ENCODE measurements around the gene BAIAP2. TPM values are rescaled to one million over a fixed set of nuclear protein-coding genes. Genes with fewer than 3 reads are reported as not detected.

BAIAP2 gene
- total RNA-seq, 1 donor from 2014 or later = 7.3 TPM

- H3K9me3 ChIP-seq (ENCODE audit: control insufficient read depth in 3 of 3, low read length in 3 of 3) = no peaks in the 10 kb centered on the region
- H3K9ac ChIP-seq (ENCODE audit: low read depth in 1 of 3, low read length in 3 of 3) = peak overlapping the region in 2 of 3 donors; percentile 45 to 51
- no peak overlapping the region for H3K27ac ChIP-seq (ENCODE audit: low read depth, low read length)
Measured at GRCh38 chr17:81037026-81037797, 2.3 kb downstream of the BAIAP2 start.

DNA sequence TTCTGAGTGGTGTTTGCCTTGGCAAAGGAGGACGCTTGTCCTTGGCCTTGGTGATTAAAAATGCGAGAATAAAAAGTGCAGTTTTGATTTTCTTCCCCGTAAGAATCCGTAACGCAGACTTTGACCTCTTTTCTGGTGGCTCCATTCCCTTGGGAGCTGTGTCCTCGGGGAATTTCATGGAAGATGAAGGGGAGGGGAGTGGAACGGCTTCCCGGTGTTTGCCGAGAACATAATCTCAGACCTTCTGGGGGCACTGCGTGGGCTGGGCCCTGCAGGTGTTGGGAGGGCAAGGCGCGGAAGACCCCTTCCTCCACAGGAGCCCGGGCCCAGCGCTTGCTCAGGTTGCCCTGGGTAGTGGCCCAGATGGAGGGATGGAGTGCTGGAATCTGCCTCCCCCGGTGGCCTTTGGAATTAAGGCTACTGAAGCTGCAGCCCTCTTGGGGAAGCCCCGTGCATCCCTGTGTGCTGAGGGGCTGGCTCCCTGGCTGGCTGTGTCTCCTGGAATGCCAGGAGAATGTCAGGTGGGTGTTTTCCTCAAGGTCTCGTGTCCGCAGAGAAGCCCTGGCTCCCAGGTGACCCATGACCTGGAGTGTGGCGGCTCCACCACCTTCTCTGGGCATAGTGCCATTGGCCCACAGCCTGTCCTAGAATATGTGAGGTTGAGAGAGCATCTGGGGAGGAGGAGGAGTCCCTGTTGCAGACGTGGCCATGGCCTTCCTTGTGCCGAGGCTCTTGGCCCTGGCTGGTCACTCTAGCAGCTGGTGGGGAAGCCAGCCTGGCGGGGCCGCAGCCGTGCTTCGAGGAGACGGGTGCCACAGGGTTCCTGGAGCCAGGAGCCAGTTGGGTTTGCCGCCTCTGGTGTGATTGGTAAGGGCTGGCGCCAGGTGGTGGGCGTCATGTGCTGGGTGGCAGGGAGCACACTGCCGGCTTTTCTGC lies 3.1 kb downstream of the BAIAP2 start:
- peaks cover 2 to 28% (median 17%) of the 10 kb centered on the region in 3 donors for H3K27me3 ChIP-seq (ENCODE audit: control insufficient read depth in 3 of 3, insufficient read depth in 3 of 3, low read length in 3 of 3)
- no peak overlapping the region for H3K4me3 ChIP-seq (ENCODE audit: low read length in 3 of 3)
- H3K36me3 ChIP-seq (ENCODE audit: control insufficient read depth in 3 of 3, insufficient read depth in 3 of 3, low read length in 3 of 3) = no peaks in the 10 kb centered on the region
- no peaks in the 10 kb centered on the region for H3K9me3 ChIP-seq (ENCODE audit: control insufficient read depth in 3 of 3, low read length in 3 of 3)
- H3K4me1 ChIP-seq (ENCODE audit: control insufficient read depth in 3 of 3, insufficient read depth in 3 of 3, low read length in 3 of 3) = peaks cover 43 to 62% (median 61%) of the 10 kb centered on the region in 3 donors
- no peak overlapping the region for H3K27ac ChIP-seq (ENCODE audit: low read depth, low read length)
- H3K9ac ChIP-seq (ENCODE audit: low read depth in 1 of 3, low read length in 3 of 3) = peak overlapping the region in 1 of 3 donors; percentile 38

More at GRCh38 chr17:81037026-81037797, 2.3 kb downstream of the BAIAP2 start:
- no peaks in the 10 kb centered on the region for H3K36me3 ChIP-seq (ENCODE audit: control insufficient read depth in 3 of 3, insufficient read depth in 3 of 3, low read length in 3 of 3)
- H3K4me3 ChIP-seq (ENCODE audit: low read length in 3 of 3) = peak overlapping the region in 1 of 3 donors; percentile 30
- peaks cover 2 to 30% (median 14%) of the 10 kb centered on the region in 3 donors for H3K27me3 ChIP-seq (ENCODE audit: control insufficient read depth in 3 of 3, insufficient read depth in 3 of 3, low read length in 3 of 3)
- peaks cover 44 to 68% (median 65%) of the 10 kb centered on the region in 3 donors for H3K4me1 ChIP-seq (ENCODE audit: control insufficient read depth in 3 of 3, insufficient read depth in 3 of 3, low read length in 3 of 3)

DNA sequence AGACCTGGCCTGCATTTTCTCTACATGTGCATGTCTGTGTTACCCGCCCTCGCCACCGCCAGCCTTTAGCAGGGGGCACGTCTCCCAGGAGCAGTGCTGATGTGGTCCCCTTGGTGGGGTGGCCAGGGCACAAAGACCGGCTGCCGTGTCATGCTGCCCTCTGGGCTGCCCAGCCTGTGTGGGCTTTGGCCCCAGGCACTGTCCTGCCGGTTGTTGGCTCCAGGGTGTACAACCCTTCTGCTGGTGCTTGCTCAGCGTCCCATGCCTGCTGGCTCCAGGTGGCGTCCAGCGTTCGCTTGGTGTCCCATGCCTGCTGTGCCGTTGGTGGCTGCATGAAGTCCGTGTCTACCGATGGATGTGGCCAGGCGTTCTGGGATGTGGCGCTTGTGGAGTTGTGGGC lies 4.1 kb downstream of the BAIAP2 start:
- H3K27me3 ChIP-seq (ENCODE audit: control insufficient read depth in 3 of 3, insufficient read depth in 3 of 3, low read length in 3 of 3) = peaks cover 2 to 25% (median 17%) of the 10 kb centered on the region in 3 donors
- no peak overlapping the region for H3K4me3 ChIP-seq (ENCODE audit: low read length in 3 of 3)
- H3K4me1 ChIP-seq (ENCODE audit: control insufficient read depth in 3 of 3, insufficient read depth in 3 of 3, low read length in 3 of 3) = peaks cover 50 to 63% (median 57%) of the 10 kb centered on the region in 3 donors
- no peak overlapping the region for H3K27ac ChIP-seq (ENCODE audit: low read depth, low read length)
- peak overlapping the region in 1 of 3 donors; percentile 20 for H3K9ac ChIP-seq (ENCODE audit: low read depth in 1 of 3, low read length in 3 of 3)
- H3K36me3 ChIP-seq (ENCODE audit: control insufficient read depth in 3 of 3, insufficient read depth in 3 of 3, low read length in 3 of 3) = no peaks in the 10 kb centered on the region
- no peaks in the 10 kb centered on the region for H3K9me3 ChIP-seq (ENCODE audit: control insufficient read depth in 3 of 3, low read length in 3 of 3)

GRCh38 chr17:81039854-81040758 lies 5.2 kb downstream of the BAIAP2 start:
- Histone ChIP-seq H3K4me1 (ENCODE audit: control insufficient read depth in 3 of 3, insufficient read depth in 3 of 3, low read length in 3 of 3) (peaks cover 60 to 71% (median 65%) of the 10 kb centered on the region in 3 donors), H3K27me3 (ENCODE audit: control insufficient read depth in 3 of 3, insufficient read depth in 3 of 3, low read length in 3 of 3) (peaks cover 2 to 25% (median 17%) of the 10 kb centered on the region in 3 donors), H3K27ac (ENCODE audit: low read depth, low read length) (no peak overlapping the region), H3K9ac (ENCODE audit: low read depth in 1 of 3, low read length in 3 of 3) (peak overlapping the region in 1 of 3 donors; percentile 16), H3K4me3 (ENCODE audit: low read length in 3 of 3) (no peak overlapping the region), H3K9me3 (ENCODE audit: control insufficient read depth in 3 of 3, low read length in 3 of 3) (no peaks in the 10 kb centered on the region), H3K36me3 (ENCODE audit: control insufficient read depth in 3 of 3, insufficient read depth in 3 of 3, low read length in 3 of 3) (no peaks in the 10 kb centered on the region)

GRCh38 chr17:81040791-81041337 lies 5.9 kb downstream of the BAIAP2 start:
- no peaks in the 10 kb centered on the region for H3K36me3 ChIP-seq (ENCODE audit: control insufficient read depth in 3 of 3, insufficient read depth in 3 of 3, low read length in 3 of 3)
- H3K27me3 ChIP-seq (ENCODE audit: control insufficient read depth in 3 of 3, insufficient read depth in 3 of 3, low read length in 3 of 3) = peaks cover 2 to 22% (median 17%) of the 10 kb centered on the region in 3 donors
- no peak overlapping the region for H3K4me3 ChIP-seq (ENCODE audit: low read length in 3 of 3)
- peaks cover 67 to 76% (median 72%) of the 10 kb centered on the region in 3 donors for H3K4me1 ChIP-seq (ENCODE audit: control insufficient read depth in 3 of 3, insufficient read depth in 3 of 3, low read length in 3 of 3)
- H3K9ac ChIP-seq (ENCODE audit: low read depth in 1 of 3, low read length in 3 of 3) = no peak overlapping the region
- H3K27ac ChIP-seq (ENCODE audit: low read depth, low read length) = no peak overlapping the region
- H3K9me3 ChIP-seq (ENCODE audit: control insufficient read depth in 3 of 3, low read length in 3 of 3) = no peaks in the 10 kb centered on the region

GRCh38 chr17:81042606-81043005 lies 7.7 kb downstream of the BAIAP2 start:
- peaks cover 2 to 20% (median 20%) of the 10 kb centered on the region in 3 donors for H3K27me3 ChIP-seq (ENCODE audit: control insufficient read depth in 3 of 3, insufficient read depth in 3 of 3, low read length in 3 of 3)
- no peak overlapping the region for H3K9ac ChIP-seq (ENCODE audit: low read depth in 1 of 3, low read length in 3 of 3)
- H3K36me3 ChIP-seq (ENCODE audit: control insufficient read depth in 3 of 3, insufficient read depth in 3 of 3, low read length in 3 of 3) = no peaks in the 10 kb centered on the region
- H3K4me1 ChIP-seq (ENCODE audit: control insufficient read depth in 3 of 3, insufficient read depth in 3 of 3, low read length in 3 of 3) = peaks cover 63 to 70% (median 67%) of the 10 kb centered on the region in 3 donors
- no peaks in the 10 kb centered on the region for H3K9me3 ChIP-seq (ENCODE audit: control insufficient read depth in 3 of 3, low read length in 3 of 3)
- H3K27ac ChIP-seq (ENCODE audit: low read depth, low read length) = no peak overlapping the region
- H3K4me3 ChIP-seq (ENCODE audit: low read length in 3 of 3) = no peak overlapping the region

DNA sequence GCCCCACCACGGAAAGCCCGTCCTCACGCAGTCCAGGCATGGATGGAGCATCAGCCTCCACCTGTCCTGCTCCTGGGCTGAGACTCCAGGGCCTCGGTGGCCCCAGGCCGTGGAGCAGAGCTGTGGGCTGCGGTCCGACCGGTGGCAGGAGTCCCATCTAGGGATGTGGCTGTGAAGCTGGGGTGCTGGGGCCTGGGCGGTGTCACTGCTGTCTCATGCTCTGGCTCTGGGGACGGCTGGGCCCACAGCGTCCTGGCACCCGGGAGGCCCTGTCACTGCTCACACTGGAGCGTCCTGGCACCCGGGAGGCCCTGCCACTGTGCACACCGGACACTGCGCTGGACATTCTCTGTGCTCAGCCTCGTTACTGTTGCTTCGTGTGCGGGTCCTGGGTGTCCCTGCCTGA lies 8.4 kb downstream of the BAIAP2 start:
- Histone ChIP-seq H3K9ac (ENCODE audit: low read depth in 1 of 3, low read length in 3 of 3) (no peak overlapping the region), H3K27me3 (ENCODE audit: control insufficient read depth in 3 of 3, insufficient read depth in 3 of 3, low read length in 3 of 3) (peaks cover 2 to 20% (median 20%) of the 10 kb centered on the region in 3 donors), H3K27ac (ENCODE audit: low read depth, low read length) (peak overlapping the region; percentile 46), H3K36me3 (ENCODE audit: control insufficient read depth in 3 of 3, insufficient read depth in 3 of 3, low read length in 3 of 3) (no peaks in the 10 kb centered on the region), H3K9me3 (ENCODE audit: control insufficient read depth in 3 of 3, low read length in 3 of 3) (no peaks in the 10 kb centered on the region), H3K4me3 (ENCODE audit: low read length in 3 of 3) (no peak overlapping the region), H3K4me1 (ENCODE audit: control insufficient read depth in 3 of 3, insufficient read depth in 3 of 3, low read length in 3 of 3) (peaks cover 59 to 67% (median 63%) of the 10 kb centered on the region in 3 donors)

DNA sequence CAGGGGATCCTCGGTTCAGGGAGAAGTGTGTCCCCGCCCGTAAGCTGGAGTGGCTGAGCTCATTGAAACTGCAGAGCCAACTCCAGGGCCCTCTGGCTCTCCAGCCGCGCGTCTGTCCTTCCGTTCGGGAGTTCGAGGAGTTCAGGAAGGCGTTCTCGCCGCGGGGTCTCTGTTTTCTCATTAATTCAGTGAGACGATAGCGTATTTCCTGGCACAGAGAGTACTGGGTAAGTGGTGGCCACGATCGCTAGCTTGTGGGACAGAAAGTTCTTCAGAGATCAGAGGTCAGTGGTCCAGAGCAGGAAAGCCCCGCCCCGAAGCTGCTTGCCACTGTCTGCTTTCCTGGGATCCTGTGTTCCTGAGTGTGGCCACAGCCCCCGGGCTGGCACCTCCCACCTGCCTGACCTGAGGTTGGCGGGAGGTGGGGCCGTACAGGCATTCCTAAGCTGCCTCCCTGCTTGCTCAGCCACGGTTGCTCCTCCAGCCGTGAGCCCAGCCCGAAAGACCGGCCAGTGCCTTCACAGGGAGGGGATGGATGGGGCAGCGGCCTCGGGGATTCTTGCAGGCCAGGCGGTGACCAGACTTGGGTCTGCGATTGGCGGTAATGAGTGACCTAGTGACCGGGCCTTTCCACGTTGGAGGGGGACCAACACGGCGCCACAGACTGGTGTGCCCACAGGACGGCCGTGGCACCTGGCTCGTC lies 8.9 kb downstream of the BAIAP2 start:
- peak overlapping the region in 1 of 3 donors; percentile 13 for H3K4me3 ChIP-seq (ENCODE audit: low read length in 3 of 3)
- H3K27me3 ChIP-seq (ENCODE audit: control insufficient read depth in 3 of 3, insufficient read depth in 3 of 3, low read length in 3 of 3) = peaks cover 2 to 20% (median 20%) of the 10 kb centered on the region in 3 donors
- H3K9me3 ChIP-seq (ENCODE audit: control insufficient read depth in 3 of 3, low read length in 3 of 3) = no peaks in the 10 kb centered on the region
- H3K27ac ChIP-seq (ENCODE audit: low read depth, low read length) = peak overlapping the region; percentile 46
- H3K36me3 ChIP-seq (ENCODE audit: control insufficient read depth in 3 of 3, insufficient read depth in 3 of 3, low read length in 3 of 3) = no peaks in the 10 kb centered on the region
- peak overlapping the region in 1 of 3 donors; percentile 71 for H3K9ac ChIP-seq (ENCODE audit: low read depth in 1 of 3, low read length in 3 of 3)
- H3K4me1 ChIP-seq (ENCODE audit: control insufficient read depth in 3 of 3, insufficient read depth in 3 of 3, low read length in 3 of 3) = peaks cover 54 to 67% (median 57%) of the 10 kb centered on the region in 3 donors

Data from skeletal muscle tissue (tissue), 4 donors.